ENCODE measurements around the gene HELB. TPM values are rescaled to one million over a fixed set of nuclear protein-coding genes. Genes with fewer than 3 reads are reported as not detected.

HELB gene
- 1 to 10 TPM; 4.3 to 8.0 TPM for total RNA-seq
- polyA plus RNA-seq: 1 to 10 TPM in 1 of 2 donors, under 1 TPM in 1; 0.18 to 1.6 TPM

- peak within 1 kb of the TSS; percentile 40 to 90 for H3K9ac ChIP-seq (ENCODE audit: low read depth in 1 of 2, low read length in 2 of 2)
- H3K27me3 ChIP-seq (ENCODE audit: control insufficient read depth in 4 of 4, insufficient read depth in 4 of 4, low read length in 3 of 4): no peaks in the 10 kb centered on the region
- peak; percentile 99 for DNase-seq (ENCODE audit: low spot score)
- H3K4me3 ChIP-seq (ENCODE audit: low read depth in 1 of 3, low read length in 3 of 3): peak within 1 kb of the TSS; percentile 62 to 97 (median 90)
- H3K9me3 ChIP-seq (ENCODE audit: control insufficient read depth in 4 of 4, low read length in 3 of 4): no peaks in the 10 kb centered on the region
- H3K27ac ChIP-seq (ENCODE audit: low read depth in 1 of 2, low read length in 2 of 2): peak within 1 kb of the TSS; percentile 80 to 81
- peak; percentile 29 to 88 for TF ChIP-seq GABPA (IDR thresholded peaks at IDR 0.05 in 1 of 2, conservative IDR thresholded peaks at IDR 0.05 in 1 of 2)
- TF ChIP-seq, protein P1, sequence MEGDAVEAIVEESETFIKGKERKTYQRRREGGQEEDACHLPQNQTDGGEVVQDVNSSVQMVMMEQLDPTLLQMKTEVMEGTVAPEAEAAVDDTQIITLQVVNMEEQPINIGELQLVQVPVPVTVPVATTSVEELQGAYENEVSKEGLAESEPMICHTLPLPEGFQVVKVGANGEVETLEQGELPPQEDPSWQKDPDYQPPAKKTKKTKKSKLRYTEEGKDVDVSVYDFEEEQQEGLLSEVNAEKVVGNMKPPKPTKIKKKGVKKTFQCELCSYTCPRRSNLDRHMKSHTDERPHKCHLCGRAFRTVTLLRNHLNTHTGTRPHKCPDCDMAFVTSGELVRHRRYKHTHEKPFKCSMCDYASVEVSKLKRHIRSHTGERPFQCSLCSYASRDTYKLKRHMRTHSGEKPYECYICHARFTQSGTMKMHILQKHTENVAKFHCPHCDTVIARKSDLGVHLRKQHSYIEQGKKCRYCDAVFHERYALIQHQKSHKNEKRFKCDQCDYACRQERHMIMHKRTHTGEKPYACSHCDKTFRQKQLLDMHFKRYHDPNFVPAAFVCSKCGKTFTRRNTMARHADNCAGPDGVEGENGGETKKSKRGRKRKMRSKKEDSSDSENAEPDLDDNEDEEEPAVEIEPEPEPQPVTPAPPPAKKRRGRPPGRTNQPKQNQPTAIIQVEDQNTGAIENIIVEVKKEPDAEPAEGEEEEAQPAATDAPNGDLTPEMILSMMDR (IDR thresholded peaks at IDR 0.05; ENCODE audit: low read depth, low read length, missing input control): peak; percentile 11
- TF ChIP-seq HNF4G (IDR thresholded peaks at IDR 0.05): no peak
- no peak for TF ChIP-seq JUND (IDR thresholded peaks at IDR 0.05)
- TF ChIP-seq YY1 (IDR thresholded peaks at IDR 0.05): peak; percentile 88
- peak; percentile 37 for TF ChIP-seq FOXA1 (IDR thresholded peaks at IDR 0.05)
- TF ChIP-seq, protein P2, sequence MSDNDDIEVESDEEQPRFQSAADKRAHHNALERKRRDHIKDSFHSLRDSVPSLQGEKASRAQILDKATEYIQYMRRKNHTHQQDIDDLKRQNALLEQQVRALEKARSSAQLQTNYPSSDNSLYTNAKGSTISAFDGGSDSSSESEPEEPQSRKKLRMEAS (IDR thresholded peaks at IDR 0.05): peak; percentile 97
- TF ChIP-seq, protein P3, sequence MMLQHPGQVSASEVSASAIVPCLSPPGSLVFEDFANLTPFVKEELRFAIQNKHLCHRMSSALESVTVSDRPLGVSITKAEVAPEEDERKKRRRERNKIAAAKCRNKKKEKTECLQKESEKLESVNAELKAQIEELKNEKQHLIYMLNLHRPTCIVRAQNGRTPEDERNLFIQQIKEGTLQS (IDR thresholded peaks at IDR 0.05): no peak
- peak; percentile 81 for TF ChIP-seq SP1 (IDR thresholded peaks at IDR 0.05)
- TF ChIP-seq RXRA (IDR thresholded peaks at IDR 0.05): peak; percentile 79 to 81
- TF ChIP-seq EGR1 (IDR thresholded peaks at IDR 0.05; ENCODE audit: low read depth in 2 of 2): peak in 1 of 2 donors; percentile 81
- no peak for TF ChIP-seq NR2F2 (IDR thresholded peaks at IDR 0.05)
- peak; percentile 64 for TF ChIP-seq TAF1 (conservative IDR thresholded peaks at IDR 0.05)
- TF ChIP-seq, protein P4, sequence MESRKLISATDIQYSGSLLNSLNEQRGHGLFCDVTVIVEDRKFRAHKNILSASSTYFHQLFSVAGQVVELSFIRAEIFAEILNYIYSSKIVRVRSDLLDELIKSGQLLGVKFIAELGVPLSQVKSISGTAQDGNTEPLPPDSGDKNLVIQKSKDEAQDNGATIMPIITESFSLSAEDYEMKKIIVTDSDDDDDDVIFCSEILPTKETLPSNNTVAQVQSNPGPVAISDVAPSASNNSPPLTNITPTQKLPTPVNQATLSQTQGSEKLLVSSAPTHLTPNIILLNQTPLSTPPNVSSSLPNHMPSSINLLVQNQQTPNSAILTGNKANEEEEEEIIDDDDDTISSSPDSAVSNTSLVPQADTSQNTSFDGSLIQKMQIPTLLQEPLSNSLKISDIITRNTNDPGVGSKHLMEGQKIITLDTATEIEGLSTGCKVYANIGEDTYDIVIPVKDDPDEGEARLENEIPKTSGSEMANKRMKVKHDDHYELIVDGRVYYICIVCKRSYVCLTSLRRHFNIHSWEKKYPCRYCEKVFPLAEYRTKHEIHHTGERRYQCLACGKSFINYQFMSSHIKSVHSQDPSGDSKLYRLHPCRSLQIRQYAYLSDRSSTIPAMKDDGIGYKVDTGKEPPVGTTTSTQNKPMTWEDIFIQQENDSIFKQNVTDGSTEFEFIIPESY (IDR thresholded peaks at IDR 0.05): peak; percentile 81
- peak; percentile 53 for TF ChIP-seq REST (IDR thresholded peaks at IDR 0.05)
- peak in 1 of 2 donors; percentile 36 for TF ChIP-seq RAD21 (IDR thresholded peaks at IDR 0.05)
- TF ChIP-seq HNF4A (conservative IDR thresholded peaks at IDR 0.05): peak; percentile 4 to 40
- no peak for TF ChIP-seq FOXA2 (IDR thresholded peaks at IDR 0.05)
- WGBS: under 1% methylated on average over 45 of the region's 45 CpGs
- peaks cover 0 to 5% (median 0%) of the 10 kb centered on the region in 4 donors for H3K36me3 ChIP-seq (ENCODE audit: control insufficient read depth in 4 of 4, insufficient read depth in 3 of 4, low read depth in 1 of 4, low read length in 3 of 4)
- peaks cover 2 to 12% (median 3%) of the 10 kb centered on the region in 4 donors for H3K4me1 ChIP-seq (ENCODE audit: control insufficient read depth in 4 of 4, insufficient read depth in 4 of 4, low read length in 3 of 4)
These were observed at the start of gene HELB for GRCh38 chr12:66301944-66302826. Gene HELB, plus strand, starts transcription at chr12:66302493. Its CDS starts 111 bp downstream, at chr12:66302604.
